GM12892 (cell line): ENCODE results near the gene SEMA6D.

Experiments used
- POLR2A ChIP-seq: IDR thresholded peaks from 2 replicates; pipeline ENCODE4 v1.6.1; 2011; ENCODE audit warnings: low read depth, low read length, control low read depth
- POLR2AphosphoS5 ChIP-seq: IDR thresholded peaks from 2 replicates; pipeline ENCODE4 v1.6.1; 2011; ENCODE audit warnings: low read depth, low read length, control low read depth
- TAF1 ChIP-seq: IDR thresholded peaks from 2 replicates; pipeline ENCODE4 v1.6.1; 2011; ENCODE audit warnings: low read depth, mild to moderate bottlenecking, control low read depth, low read length, borderline replicate concordance

DNA sequence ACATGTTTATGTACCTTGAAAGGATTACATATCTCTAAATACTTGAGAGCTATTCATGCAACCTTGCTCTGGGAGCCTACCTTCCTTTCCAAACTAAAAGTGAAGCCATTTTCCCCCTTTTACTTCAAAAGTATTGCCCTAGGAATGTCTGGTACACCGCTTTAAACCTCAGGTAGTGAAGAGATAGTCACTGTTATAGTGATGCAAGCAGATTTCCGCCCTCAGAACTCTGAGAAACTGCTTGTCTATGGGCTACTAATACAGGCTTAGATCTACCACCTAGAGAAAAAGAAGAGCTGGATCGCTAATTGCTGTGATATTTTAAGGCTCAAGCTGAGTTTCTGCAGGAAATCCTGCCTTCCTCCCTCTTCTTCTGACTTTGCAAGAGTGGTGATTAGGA lies 78.6 kb downstream of the SEMA6D start:
- TF ChIP-seq POLR2A (no peak), TAF1 (no peak), POLR2AphosphoS5 (no peak)
